GM21737 (cell line): ENCODE results near the gene VAMP4.

Source experiments
- ATAC-seq: cut with Tn5 transposase; IDR thresholded peaks from one replicate; pipeline ENCODE4 v1.9.1; 2021; ENCODE audit warnings: mild to moderate bottlenecking, moderate library complexity; ENCODE audit not compliant: unreplicated experiment

VAMP4 gene

GRCh38 chr1:171654201-171654941 is 87.5 kb downstream of the VAMP4 start:
- ATAC-seq = no peak

GRCh38 chr1:171653796-171654195 is 88.1 kb downstream of the VAMP4 start:
- ATAC-seq = no peak

- no peak for ATAC-seq
These were observed 89.5 kb downstream of the VAMP4 start, which contains the start of gene MYOC for GRCh38 chr1:171652234-171652822. MYOC (minus strand) TSS chr1:171652688; CDS start chr1:171652611, 77 bp downstream.
